GM12878 (cell line): ENCODE data around the gene IMMP2L. TPM values are rescaled to one million over a fixed set of nuclear protein-coding genes. Genes with fewer than 3 reads are reported as not detected.

Experiments used
- BCL11A ChIP-seq: IDR thresholded peaks from 2 replicates; pipeline ENCODE4 v1.6.1; 2011; ENCODE audit warnings: low read depth, low read length
- CBX3 ChIP-seq: fragments of 200-600 bp; sonication (generic); IDR thresholded peaks from 2 replicates; pipeline ENCODE4 v1.6.1; 2016; ENCODE audit warnings: low read depth, borderline replicate concordance
- CBX5 ChIP-seq: sonication (generic); IDR thresholded peaks from 2 replicates; pipeline ENCODE4 v1.6.1; 2016; ENCODE audit warnings: low read depth, moderate library complexity, mild to moderate bottlenecking, inconsistent platforms
- CHD2 ChIP-seq: IDR thresholded peaks from 2 replicates; pipeline ENCODE4 v1.6.1; 2011; ENCODE audit warnings: low read depth, low read length, improper control_type of control experiment, borderline replicate concordance
- DPF2 ChIP-seq: fragments of 450-650 bp; IDR thresholded peaks from 2 replicates; pipeline ENCODE4 v1.6.1; 2017; ENCODE audit warnings: mild to moderate bottlenecking
- KDM1A ChIP-seq: fragments of 200-600 bp; sonication (generic); IDR thresholded peaks from 2 replicates; pipeline ENCODE4 v1.6.1; 2016; ENCODE audit warnings: borderline replicate concordance
- MEF2A ChIP-seq: IDR thresholded peaks from 2 replicates; pipeline ENCODE4 v1.6.1; 2011; ENCODE audit warnings: low read depth, mild to moderate bottlenecking, low read length, moderate library complexity; ENCODE audit not compliant: insufficient read depth
- MTA2 ChIP-seq: fragments of 450-650 bp; IDR thresholded peaks from 2 replicates; pipeline ENCODE4 v1.6.1; 2016; ENCODE audit warnings: low read depth, mild to moderate bottlenecking, moderate library complexity
- POLR2A ChIP-seq: IDR thresholded peaks from 2 replicates; pipeline ENCODE4 v1.6.1; 2011; ENCODE audit warnings: low read depth, mild to moderate bottlenecking, low read length
- RB1 ChIP-seq: fragments of 450-650 bp; formaldehyde crosslinking; IDR thresholded peaks from 2 replicates; pipeline ENCODE4 v1.6.1; 2017; ENCODE audit warnings: mild to moderate bottlenecking, borderline replicate concordance
- RUNX3 ChIP-seq: IDR thresholded peaks from 2 replicates; pipeline ENCODE4 v1.6.1; 2012; ENCODE audit warnings: low read length, inconsistent platforms
- SRF ChIP-seq, 2 experiments: IDR thresholded peaks; 2 replicates each; pipeline ENCODE4 v1.6.1; 2011; ENCODE audit warnings: low read depth in 2 of 2, low read length in 2 of 2, mild to moderate bottlenecking in 1 of 2, moderate library complexity in 1 of 2
- WRNIP1 ChIP-seq: IDR thresholded peaks from 2 replicates; pipeline ENCODE4 v1.6.1; 2011; ENCODE audit warnings: low read depth, low read length, improper control_type of control experiment, borderline replicate concordance
- polyA plus RNA-seq, 11 experiments: library from polyadenylated mRNA; depleted of rRNA in 4 of 11; unstranded in 6 of 11; stranded (reverse) in 5 of 11; fragments of >200 nt; fragmentation: Nextera tagmentation in 4 of 11; fragmentation: Illumina TruSeq in 1 of 11; extraction: Ambion mirVana in 4 of 11; extraction: Trizol in 1 of 11; gene quantifications; 1 replicate in 1 of 11; 2 replicates in 10 of 11; pipeline versions ENCODE4 v1.2.1 to v1.2.3, GENCODE V29; 2011 to 2016; ENCODE audit warnings: inconsistent platforms in 2 of 11, missing spikeins in 2 of 11, low read depth in 1 of 11
- total RNA-seq, 4 experiments: library from RNA; depleted of rRNA in 3 of 4; stranded (reverse); fragments of >200 nt in 3 of 4; fragmentation: Illumina TruSeq in 1 of 4; extraction: Trizol in 1 of 4; gene quantifications; 2 replicates each; pipeline versions ENCODE4 v1.2.1 to v1.2.3, GENCODE V29; 2013 to 2021
- TF ChIP-seq, protein P1 (sequence below): fragments of 450-650 bp; IDR thresholded peaks from 2 replicates; pipeline ENCODE4 v1.6.1; 2016; ENCODE audit warnings: mild to moderate bottlenecking, moderate library complexity, borderline replicate concordance
- TF ChIP-seq, protein P2 (sequence below): IDR thresholded peaks from 2 replicates; pipeline ENCODE4 v1.6.1; 2011; ENCODE audit warnings: mild to moderate bottlenecking, low read depth, low read length, moderate library complexity; ENCODE audit not compliant: insufficient replicate concordance
- TF ChIP-seq, protein P3 (sequence below): IDR thresholded peaks from 2 replicates; pipeline ENCODE4 v1.6.1; 2012; ENCODE audit warnings: low read depth, low read length, improper control_type of control experiment
- TF ChIP-seq, protein P4 (sequence below): fragments of 450-650 bp; formaldehyde crosslinking; IDR thresholded peaks from 2 replicates; pipeline ENCODE4 v1.4.0; 2022; ENCODE audit warnings: mild to moderate bottlenecking, moderate library complexity
- TF ChIP-seq, protein P5 (sequence below): fragments of 450-650 bp; IDR thresholded peaks from 2 replicates; pipeline ENCODE4 v1.6.1; 2018; ENCODE audit warnings: mild to moderate bottlenecking, low read depth, moderate library complexity; ENCODE audit not compliant: partially characterized antibody

The IMMP2L gene
- total and polyA plus RNA-seq, 10 of the 15 experiments (the other 5 are each of a cell fraction or from before 2014, with no cell fraction given), result 12.6 to 46.3 (median 19.6) TPM

DNA sequence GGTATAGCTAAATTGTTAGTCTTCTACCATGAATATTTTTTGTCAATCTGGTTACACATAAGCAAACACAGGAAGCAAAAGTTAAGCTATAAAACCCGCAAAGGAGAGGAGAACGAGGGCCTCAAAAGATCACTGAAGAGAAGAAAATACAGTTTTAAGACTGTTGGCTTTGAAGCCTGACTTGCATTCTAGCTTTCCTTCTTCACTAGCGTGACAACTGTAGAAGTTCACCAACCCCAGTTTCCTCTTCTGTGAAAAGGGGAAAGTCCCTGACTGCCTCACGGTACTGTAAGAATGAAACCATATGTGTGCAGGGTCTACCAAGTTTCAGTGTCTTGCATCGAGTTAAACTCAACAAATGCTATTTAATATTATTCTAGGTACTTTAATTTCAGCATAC is 478.9 kb downstream of the IMMP2L start (continued):
- TF ChIP-seq, protein P1, sequence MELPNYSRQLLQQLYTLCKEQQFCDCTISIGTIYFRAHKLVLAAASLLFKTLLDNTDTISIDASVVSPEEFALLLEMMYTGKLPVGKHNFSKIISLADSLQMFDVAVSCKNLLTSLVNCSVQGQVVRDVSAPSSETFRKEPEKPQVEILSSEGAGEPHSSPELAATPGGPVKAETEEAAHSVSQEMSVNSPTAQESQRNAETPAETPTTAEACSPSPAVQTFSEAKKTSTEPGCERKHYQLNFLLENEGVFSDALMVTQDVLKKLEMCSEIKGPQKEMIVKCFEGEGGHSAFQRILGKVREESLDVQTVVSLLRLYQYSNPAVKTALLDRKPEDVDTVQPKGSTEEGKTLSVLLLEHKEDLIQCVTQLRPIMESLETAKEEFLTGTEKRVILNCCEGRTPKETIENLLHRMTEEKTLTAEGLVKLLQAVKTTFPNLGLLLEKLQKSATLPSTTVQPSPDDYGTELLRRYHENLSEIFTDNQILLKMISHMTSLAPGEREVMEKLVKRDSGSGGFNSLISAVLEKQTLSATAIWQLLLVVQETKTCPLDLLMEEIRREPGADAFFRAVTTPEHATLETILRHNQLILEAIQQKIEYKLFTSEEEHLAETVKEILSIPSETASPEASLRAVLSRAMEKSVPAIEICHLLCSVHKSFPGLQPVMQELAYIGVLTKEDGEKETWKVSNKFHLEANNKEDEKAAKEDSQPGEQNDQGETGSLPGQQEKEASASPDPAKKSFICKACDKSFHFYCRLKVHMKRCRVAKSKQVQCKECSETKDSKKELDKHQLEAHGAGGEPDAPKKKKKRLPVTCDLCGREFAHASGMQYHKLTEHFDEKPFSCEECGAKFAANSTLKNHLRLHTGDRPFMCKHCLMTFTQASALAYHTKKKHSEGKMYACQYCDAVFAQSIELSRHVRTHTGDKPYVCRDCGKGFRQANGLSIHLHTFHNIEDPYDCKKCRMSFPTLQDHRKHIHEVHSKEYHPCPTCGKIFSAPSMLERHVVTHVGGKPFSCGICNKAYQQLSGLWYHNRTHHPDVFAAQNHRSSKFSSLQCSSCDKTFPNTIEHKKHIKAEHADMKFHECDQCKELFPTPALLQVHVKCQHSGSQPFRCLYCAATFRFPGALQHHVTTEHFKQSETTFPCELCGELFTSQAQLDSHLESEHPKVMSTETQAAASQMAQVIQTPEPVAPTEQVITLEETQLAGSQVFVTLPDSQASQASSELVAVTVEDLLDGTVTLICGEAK, result no peak
- peak; percentile 84 for TF ChIP-seq MEF2A
- peak; percentile 97 for TF ChIP-seq RUNX3
- peak; percentile 89 for TF ChIP-seq DPF2
- TF ChIP-seq, protein P2, sequence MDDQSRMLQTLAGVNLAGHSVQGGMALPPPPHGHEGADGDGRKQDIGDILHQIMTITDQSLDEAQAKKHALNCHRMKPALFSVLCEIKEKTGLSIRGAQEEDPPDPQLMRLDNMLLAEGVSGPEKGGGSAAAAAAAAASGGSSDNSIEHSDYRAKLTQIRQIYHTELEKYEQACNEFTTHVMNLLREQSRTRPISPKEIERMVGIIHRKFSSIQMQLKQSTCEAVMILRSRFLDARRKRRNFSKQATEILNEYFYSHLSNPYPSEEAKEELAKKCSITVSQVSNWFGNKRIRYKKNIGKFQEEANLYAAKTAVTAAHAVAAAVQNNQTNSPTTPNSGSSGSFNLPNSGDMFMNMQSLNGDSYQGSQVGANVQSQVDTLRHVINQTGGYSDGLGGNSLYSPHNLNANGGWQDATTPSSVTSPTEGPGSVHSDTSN, result no peak
- TF ChIP-seq RB1, result no peak
- no peak for TF ChIP-seq WRNIP1
- TF ChIP-seq MTA2, result peak; percentile 84
- TF ChIP-seq BCL11A, result peak; percentile 97
- TF ChIP-seq POLR2A, result no peak
- peak; percentile 92 for TF ChIP-seq CBX5
- no peak for TF ChIP-seq KDM1A
- TF ChIP-seq, protein P3, sequence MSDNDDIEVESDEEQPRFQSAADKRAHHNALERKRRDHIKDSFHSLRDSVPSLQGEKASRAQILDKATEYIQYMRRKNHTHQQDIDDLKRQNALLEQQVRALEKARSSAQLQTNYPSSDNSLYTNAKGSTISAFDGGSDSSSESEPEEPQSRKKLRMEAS, result no peak
- TF ChIP-seq, protein P4, sequence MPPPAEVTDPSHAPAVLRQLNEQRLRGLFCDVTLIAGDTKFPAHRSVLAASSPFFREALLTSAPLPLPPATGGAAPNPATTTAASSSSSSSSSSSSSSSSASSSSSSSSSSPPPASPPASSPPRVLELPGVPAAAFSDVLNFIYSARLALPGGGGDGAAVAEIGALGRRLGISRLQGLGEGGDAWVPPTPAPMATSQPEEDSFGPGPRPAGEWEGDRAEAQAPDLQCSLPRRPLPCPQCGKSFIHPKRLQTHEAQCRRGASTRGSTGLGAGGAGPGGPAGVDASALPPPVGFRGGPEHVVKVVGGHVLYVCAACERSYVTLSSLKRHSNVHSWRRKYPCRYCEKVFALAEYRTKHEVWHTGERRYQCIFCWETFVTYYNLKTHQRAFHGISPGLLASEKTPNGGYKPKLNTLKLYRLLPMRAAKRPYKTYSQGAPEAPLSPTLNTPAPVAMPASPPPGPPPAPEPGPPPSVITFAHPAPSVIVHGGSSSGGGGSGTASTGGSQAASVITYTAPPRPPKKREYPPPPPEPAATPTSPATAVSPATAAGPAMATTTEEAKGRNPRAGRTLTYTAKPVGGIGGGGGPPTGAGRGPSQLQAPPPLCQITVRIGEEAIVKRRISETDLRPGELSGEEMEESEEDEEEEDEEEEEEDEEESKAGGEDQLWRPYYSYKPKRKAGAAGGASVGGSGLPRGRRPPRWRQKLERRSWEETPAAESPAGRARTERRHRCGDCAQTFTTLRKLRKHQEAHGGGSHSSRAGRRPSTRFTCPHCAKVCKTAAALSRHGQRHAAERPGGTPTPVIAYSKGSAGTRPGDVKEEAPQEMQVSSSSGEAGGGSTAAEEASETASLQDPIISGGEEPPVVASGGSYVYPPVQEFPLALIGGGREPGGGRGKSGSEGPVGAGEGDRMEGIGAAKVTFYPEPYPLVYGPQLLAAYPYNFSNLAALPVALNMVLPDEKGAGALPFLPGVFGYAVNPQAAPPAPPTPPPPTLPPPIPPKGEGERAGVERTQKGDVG (CRISPR knock-in tag), result no peak
- TF ChIP-seq CHD2, result peak; percentile 66; the same call in 1 of the 2 replicates
- TF ChIP-seq, protein P5, sequence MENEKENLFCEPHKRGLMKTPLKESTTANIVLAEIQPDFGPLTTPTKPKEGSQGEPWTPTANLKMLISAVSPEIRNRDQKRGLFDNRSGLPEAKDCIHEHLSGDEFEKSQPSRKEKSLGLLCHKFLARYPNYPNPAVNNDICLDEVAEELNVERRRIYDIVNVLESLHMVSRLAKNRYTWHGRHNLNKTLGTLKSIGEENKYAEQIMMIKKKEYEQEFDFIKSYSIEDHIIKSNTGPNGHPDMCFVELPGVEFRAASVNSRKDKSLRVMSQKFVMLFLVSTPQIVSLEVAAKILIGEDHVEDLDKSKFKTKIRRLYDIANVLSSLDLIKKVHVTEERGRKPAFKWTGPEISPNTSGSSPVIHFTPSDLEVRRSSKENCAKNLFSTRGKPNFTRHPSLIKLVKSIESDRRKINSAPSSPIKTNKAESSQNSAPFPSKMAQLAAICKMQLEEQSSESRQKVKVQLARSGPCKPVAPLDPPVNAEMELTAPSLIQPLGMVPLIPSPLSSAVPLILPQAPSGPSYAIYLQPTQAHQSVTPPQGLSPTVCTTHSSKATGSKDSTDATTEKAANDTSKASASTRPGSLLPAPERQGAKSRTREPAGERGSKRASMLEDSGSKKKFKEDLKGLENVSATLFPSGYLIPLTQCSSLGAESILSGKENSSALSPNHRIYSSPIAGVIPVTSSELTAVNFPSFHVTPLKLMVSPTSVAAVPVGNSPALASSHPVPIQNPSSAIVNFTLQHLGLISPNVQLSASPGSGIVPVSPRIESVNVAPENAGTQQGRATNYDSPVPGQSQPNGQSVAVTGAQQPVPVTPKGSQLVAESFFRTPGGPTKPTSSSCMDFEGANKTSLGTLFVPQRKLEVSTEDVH, result no peak
- no peak for TF ChIP-seq CBX3
- TF ChIP-seq SRF (IDR thresholded peaks at IDR 0.05; ENCODE audit: low read depth in 2 of 2, low read length in 2 of 2), result no peak
